Upper lobe of left lung (tissue), 4 donors: ENCODE results near the gene FCGR1A.
"Not testable (repeated sequence)": the region's sequence is repeated elsewhere in the genome, so short reads cannot be mapped to it uniquely, and the experiment has no call there.

Experiments used
- EP300 ChIP-seq, 4 donors: sonication (generic); formaldehyde crosslinking; IDR thresholded peaks; one replicate each; pipeline ENCODE4 v1.5.1; 2017; ENCODE audit warnings: antibody characterized with exemption in 4 of 4, control low read depth in 2 of 4
- POLR2A ChIP-seq, 4 donors: fragments of 450-650 bp; IDR thresholded peaks; one replicate each; pipeline ENCODE4 v1.5.1; 2016 to 2017; ENCODE audit warnings: antibody characterized with exemption in 4 of 4, mild to moderate bottlenecking in 2 of 4
- POLR2AphosphoS5 ChIP-seq, 2 donors: sonication (generic); formaldehyde crosslinking; IDR thresholded peaks; one replicate each; pipeline ENCODE4 v1.5.1; 2017; ENCODE audit warnings: antibody characterized with exemption in 2 of 2
- TF ChIP-seq, protein P1 (sequence below), 6 experiments: fragments of 450-650 bp in 4 of 6; fragments of 200-600 bp in 2 of 6; sonication (generic) in 2 of 6; IDR thresholded peaks; one replicate each; pipeline ENCODE4 v1.5.1; 2016 to 2019; ENCODE audit warnings: antibody characterized with exemption in 6 of 6

DNA sequence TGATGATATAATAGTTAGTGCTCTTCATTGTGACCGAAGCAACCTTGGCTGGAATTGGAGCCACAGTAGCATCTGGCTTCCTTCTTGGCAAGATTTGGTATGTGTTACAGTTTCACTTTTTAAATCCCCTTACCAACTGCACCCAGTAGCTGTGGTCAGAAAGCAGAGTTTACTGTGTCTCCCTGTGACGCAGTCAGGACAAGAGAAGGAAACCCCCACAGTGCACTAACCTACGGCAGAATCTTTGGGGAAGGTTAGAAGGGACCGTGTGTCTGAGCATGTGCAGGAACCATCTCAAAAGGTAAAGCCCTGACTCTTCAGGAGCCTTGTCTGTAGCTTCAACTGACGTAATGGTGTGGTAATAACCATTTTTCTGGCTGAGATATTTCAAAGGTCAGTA lies 40.6 kb upstream of the FCGR1A start:
- TF ChIP-seq, protein P1, sequence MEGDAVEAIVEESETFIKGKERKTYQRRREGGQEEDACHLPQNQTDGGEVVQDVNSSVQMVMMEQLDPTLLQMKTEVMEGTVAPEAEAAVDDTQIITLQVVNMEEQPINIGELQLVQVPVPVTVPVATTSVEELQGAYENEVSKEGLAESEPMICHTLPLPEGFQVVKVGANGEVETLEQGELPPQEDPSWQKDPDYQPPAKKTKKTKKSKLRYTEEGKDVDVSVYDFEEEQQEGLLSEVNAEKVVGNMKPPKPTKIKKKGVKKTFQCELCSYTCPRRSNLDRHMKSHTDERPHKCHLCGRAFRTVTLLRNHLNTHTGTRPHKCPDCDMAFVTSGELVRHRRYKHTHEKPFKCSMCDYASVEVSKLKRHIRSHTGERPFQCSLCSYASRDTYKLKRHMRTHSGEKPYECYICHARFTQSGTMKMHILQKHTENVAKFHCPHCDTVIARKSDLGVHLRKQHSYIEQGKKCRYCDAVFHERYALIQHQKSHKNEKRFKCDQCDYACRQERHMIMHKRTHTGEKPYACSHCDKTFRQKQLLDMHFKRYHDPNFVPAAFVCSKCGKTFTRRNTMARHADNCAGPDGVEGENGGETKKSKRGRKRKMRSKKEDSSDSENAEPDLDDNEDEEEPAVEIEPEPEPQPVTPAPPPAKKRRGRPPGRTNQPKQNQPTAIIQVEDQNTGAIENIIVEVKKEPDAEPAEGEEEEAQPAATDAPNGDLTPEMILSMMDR (IDR thresholded peaks at IDR 0.05), result not testable (repeated sequence)
- TF ChIP-seq EP300, POLR2AphosphoS5, POLR2A (IDR thresholded peaks at IDR 0.05): not testable (repeated sequence)
